Mesothelial cell of epicardium (in vitro differentiated cells): Measurements from ENCODE around the gene PIGS. TPM values are rescaled to one million over a fixed set of nuclear protein-coding genes. Genes with fewer than 3 reads are reported as not detected.

Source experiments
- DNase-seq, 2 experiments: peaks; one replicate each; pipeline ENCODE4 v3.0.0; 2021; ENCODE audit warnings: low spot score in 2 of 2; ENCODE audit not compliant: unreplicated experiment in 2 of 2
- H3K27ac Mint-ChIP-seq: 2 replicates; pipeline ENCODE4 v1.8.0; 2021; ENCODE audit warnings: mixed read lengths
- H3K27me3 Mint-ChIP-seq: 2 replicates; pipeline ENCODE4 v1.8.0; 2021; ENCODE audit warnings: low read depth, mixed read lengths
- H3K36me3 Mint-ChIP-seq: 2 replicates; pipeline ENCODE4 v1.8.0; 2021; ENCODE audit warnings: mixed read lengths
- H3K4me1 Mint-ChIP-seq: 2 replicates; pipeline ENCODE4 v1.8.0; 2021; ENCODE audit warnings: mixed read lengths
- H3K4me3 Mint-ChIP-seq: 2 replicates; pipeline ENCODE4 v1.8.0; 2021; ENCODE audit warnings: mild to moderate bottlenecking, moderate library complexity, mixed read lengths
- H3K9me3 Mint-ChIP-seq: 2 replicates; pipeline ENCODE4 v1.8.0; 2021; ENCODE audit warnings: mixed read lengths
- total RNA-seq: library from RNA; stranded (reverse); gene quantifications from 3 replicates; pipeline ENCODE4 v1.2.1, GENCODE V29; 2021
- TF ChIP-seq, protein P1 (sequence below): fragments of 200-600 bp; sonication (generic); IDR thresholded peaks from one replicate; pipeline ENCODE4 v1.5.0; 2021; ENCODE audit warnings: antibody characterized with exemption; ENCODE audit not compliant: unreplicated experiment

The PIGS gene
- total RNA-seq, 1 donor from 2014 or later = 80.7 TPM

DNA sequence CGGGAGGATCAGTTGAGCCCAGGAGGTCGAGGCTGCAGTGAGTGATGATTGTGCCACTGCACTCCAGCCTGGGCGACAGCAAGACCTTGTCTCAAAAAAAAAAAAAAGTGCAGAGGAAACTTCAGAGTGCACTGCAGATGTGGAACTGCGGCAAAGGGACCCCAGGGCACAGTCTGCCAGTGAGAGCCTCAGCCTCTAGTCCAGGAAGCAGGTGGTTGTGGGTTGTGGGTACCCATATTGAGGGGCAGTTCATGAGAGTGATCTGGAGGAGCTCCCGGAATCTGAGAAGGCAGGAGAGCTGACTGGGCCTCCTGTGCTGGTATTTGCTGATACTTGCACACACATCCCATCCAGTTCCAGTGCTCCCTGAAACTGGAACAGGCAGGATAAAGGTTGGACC lies 52.1 kb downstream of the PIGS start:
- no peak for DNase-seq
- peaks cover 7% of the 10 kb centered on the region for H3K27me3 Mint-ChIP-seq
- H3K27ac Mint-ChIP-seq = no peak overlapping the region
- H3K9me3 Mint-ChIP-seq = no peaks in the 10 kb centered on the region
- no peak overlapping the region for H3K4me3 Mint-ChIP-seq
- no peaks in the 10 kb centered on the region for H3K36me3 Mint-ChIP-seq
- TF ChIP-seq, protein P1, sequence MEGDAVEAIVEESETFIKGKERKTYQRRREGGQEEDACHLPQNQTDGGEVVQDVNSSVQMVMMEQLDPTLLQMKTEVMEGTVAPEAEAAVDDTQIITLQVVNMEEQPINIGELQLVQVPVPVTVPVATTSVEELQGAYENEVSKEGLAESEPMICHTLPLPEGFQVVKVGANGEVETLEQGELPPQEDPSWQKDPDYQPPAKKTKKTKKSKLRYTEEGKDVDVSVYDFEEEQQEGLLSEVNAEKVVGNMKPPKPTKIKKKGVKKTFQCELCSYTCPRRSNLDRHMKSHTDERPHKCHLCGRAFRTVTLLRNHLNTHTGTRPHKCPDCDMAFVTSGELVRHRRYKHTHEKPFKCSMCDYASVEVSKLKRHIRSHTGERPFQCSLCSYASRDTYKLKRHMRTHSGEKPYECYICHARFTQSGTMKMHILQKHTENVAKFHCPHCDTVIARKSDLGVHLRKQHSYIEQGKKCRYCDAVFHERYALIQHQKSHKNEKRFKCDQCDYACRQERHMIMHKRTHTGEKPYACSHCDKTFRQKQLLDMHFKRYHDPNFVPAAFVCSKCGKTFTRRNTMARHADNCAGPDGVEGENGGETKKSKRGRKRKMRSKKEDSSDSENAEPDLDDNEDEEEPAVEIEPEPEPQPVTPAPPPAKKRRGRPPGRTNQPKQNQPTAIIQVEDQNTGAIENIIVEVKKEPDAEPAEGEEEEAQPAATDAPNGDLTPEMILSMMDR = no peak
- H3K4me1 Mint-ChIP-seq = no peaks in the 10 kb centered on the region

DNA sequence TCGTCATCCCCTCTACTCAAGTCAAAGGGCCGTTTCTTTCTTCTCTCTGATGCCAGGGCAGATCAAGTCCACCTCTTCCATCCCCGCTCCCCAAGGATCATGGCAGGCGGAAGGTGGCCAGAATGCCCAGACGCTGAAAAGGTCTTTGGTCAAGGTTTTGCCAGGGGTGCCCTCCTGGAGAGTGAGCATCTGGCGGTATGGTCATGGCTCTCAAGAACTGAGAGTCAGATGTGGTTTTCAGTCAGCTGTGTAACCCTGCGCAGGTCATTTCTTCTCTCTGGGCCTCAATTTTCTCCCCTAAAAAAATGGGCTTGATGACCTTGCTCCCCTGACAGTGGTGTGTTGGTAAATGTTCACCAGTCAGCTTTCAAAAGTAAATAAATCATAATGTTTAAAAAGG lies 52.7 kb downstream of the PIGS start:
- Mint-ChIP-seq H3K4me3 (no peak overlapping the region), H3K4me1 (no peaks in the 10 kb centered on the region), H3K36me3 (no peaks in the 10 kb centered on the region), H3K9me3 (no peaks in the 10 kb centered on the region), H3K27me3 (peaks cover 14% of the 10 kb centered on the region), H3K27ac (no peak overlapping the region)
- DNase-seq = no peak
- TF ChIP-seq, protein P1 = no peak

DNA sequence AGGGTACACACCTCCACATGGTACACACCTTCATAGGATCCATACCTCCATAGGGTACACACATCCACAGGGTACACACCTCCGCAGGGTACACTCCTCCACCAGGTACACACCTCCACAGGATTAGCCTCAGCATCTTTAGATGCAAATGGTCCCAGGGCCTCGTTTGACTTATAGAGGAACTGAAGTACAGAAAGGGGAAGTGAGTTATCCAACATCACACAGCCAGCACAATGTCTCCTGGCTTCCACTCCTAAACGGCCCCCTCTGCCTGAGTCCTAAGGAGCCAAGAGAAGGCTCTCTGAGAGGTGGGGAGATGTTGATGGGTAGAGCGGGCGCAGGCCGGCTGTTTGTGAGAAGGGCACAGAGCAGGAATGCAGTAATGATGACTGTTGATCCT lies 53.2 kb downstream of the PIGS start:
- no peaks in the 10 kb centered on the region for H3K9me3 Mint-ChIP-seq
- DNase-seq = no peak
- H3K27me3 Mint-ChIP-seq = peaks cover 18% of the 10 kb centered on the region
- H3K27ac Mint-ChIP-seq = no peak overlapping the region
- no peaks in the 10 kb centered on the region for H3K36me3 Mint-ChIP-seq
- no peak overlapping the region for H3K4me3 Mint-ChIP-seq
- no peaks in the 10 kb centered on the region for H3K4me1 Mint-ChIP-seq
- TF ChIP-seq, protein P1 = no peak

DNA sequence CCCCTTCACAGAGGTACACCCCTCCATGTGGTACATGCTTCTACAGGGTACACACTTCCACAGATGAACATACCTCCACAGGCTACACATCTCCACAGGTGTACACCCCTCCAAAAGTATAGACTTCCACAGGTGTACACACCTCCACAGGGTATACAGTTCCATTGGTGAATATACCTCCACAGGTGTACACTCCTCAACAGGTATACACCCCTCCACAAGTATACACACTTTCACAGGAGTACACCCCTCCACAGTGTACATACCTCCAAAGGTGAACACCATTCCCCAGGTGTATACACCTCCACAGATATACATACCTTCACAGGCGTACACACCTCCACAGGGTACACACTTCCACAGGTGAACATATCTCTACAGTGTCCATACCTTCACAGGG lies 55.8 kb downstream of the PIGS start:
- TF ChIP-seq, protein P1 = no peak
- DNase-seq = no peak
- Mint-ChIP-seq H3K36me3 (no peaks in the 10 kb centered on the region), H3K4me3 (no peak overlapping the region), H3K27me3 (peaks cover 30% of the 10 kb centered on the region), H3K27ac (no peak overlapping the region), H3K4me1 (no peaks in the 10 kb centered on the region), H3K9me3 (no peaks in the 10 kb centered on the region)

DNA sequence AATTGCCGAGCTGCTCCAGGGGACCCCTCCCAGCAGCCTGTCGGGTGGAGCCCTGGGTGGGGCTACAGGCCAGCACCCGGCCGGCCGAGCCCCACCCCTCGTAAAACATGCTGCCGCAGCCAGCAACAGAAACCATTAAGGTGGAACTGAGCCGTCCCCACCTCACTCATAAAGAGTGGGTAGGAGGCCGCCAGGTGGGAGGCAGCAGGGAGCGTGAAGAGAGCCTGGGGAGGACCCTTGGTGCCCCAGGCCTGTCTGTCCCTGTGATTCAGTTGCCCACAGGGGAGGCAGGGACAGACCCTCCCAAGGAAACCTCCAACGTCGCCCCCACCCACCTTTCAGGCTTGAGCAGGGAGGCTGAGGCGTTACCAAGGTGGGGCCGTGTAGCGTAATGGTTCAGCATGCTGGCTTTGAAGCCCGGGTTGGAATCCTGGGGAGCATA lies 56.7 kb downstream of the PIGS start:
- no peaks in the 10 kb centered on the region for H3K4me1 Mint-ChIP-seq
- H3K9me3 Mint-ChIP-seq = no peaks in the 10 kb centered on the region
- H3K27ac Mint-ChIP-seq = no peak overlapping the region
- H3K27me3 Mint-ChIP-seq = peaks cover 35% of the 10 kb centered on the region
- no peaks in the 10 kb centered on the region for H3K36me3 Mint-ChIP-seq
- TF ChIP-seq, protein P1 = no peak
- H3K4me3 Mint-ChIP-seq = no peak overlapping the region
- no peak for DNase-seq

DNA sequence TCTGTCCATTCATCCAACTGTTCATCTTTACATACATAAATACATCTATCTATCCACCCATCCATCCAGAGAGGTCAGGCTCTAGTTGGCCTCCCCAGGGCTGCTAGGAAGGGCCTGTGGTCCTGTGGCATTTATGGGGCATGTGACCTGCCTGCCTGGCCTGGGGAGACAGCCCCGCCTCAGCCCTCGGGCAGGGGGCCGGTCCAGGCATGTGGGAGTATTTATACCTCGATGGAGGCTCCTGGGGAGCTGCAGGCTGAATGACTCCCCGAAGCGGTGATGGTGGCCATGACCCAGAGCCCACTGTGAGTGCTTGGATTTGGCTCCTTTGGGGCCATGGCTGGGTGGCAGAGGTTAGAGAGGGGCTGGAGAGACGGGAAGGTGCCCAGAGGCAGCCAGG lies 57.8 kb downstream of the PIGS start:
- TF ChIP-seq, protein P1 = no peak
- Mint-ChIP-seq H3K36me3 (no peaks in the 10 kb centered on the region), H3K27ac (no peak overlapping the region), H3K4me1 (peaks cover under 1% of the 10 kb centered on the region), H3K4me3 (no peak overlapping the region), H3K27me3 (peaks cover 36% of the 10 kb centered on the region), H3K9me3 (no peaks in the 10 kb centered on the region)
- DNase-seq = no peak
